ENCODE measurements around the gene LGI4.

The LGI4 gene

DNA sequence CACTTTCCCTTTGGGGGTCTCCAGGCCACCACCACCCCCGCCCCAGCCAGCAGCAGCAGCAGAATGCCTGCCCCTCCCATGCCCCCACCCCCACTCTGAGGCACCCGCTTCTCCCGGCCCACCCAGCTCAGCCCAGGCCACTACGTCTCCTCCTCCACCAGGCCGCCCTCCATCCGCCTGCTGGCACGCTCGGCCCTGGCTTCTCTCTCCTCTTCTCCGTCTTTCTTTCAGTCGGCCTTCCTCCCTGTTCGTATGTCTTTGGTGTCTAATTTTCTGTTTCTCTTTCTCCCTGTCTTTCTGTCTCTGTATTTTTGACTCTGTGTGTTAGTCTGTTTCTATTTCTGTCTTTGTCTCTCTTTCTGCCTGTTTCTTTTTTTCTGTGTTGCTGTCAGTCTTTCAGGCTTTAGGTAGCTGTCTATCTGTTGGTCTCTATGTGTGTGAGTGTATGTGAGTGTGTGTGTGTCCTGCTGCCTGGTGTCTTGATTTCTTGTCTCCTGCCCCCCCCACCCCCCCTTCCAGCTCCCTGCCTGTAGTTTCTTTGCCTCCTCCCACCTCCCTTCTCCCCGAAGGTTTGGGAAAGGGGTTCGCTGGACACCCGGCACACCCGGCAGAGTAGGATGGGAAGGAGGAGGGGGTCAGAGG, at the start of gene LGI4:
LGI4 (minus strand) TSS at position 459 of the 642 bp plus-strand sequence; CDS start at position 80, 379 bp downstream.
- FAIRE-seq (no peak), DNase-seq (ENCODE audit: low spot score) (no peak)

DNA sequence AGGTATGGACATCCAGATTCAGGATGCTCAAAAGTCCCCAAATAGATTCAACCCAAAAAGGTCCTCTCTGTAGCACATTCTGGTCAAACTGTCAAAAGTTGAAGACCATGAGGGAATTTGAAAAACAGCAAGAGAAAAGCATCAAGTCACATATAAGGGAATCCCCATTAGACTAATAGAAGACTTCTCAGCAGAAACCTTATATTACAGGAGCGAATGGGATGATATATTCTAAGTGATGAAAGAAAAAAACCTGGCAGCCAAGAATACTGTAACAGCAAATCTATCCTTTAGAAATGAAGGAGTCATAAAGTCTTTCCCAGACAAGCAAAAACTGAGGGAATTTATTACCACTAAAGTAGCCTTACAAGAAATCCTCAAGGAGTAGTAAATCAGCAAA, 49.4 kb upstream of the LGI4 start:
- no peak for DNase-seq (ENCODE audit: low spot score)
- no peak for FAIRE-seq

DNA sequence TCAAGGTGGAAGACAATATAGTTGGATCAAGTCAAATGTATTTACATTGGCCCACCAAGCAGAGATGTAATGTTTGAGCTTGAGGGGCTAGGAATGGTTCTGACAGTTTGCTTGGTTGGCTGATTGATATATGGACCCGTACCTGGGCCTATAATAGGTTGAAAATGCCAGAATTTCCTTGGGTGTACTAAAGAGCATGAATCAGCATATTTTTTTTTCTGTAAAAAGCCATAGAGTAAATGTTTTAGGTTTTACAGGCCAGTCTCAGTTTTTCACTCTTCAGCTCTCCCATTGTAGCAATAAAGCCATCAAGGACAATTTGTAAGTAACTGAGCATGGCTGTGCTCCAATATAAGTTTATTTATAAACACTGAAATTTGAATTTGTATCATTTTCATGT, 46.5 kb upstream of the LGI4 start:
- FAIRE-seq (no peak), DNase-seq (ENCODE audit: low spot score) (no peak)

DNA sequence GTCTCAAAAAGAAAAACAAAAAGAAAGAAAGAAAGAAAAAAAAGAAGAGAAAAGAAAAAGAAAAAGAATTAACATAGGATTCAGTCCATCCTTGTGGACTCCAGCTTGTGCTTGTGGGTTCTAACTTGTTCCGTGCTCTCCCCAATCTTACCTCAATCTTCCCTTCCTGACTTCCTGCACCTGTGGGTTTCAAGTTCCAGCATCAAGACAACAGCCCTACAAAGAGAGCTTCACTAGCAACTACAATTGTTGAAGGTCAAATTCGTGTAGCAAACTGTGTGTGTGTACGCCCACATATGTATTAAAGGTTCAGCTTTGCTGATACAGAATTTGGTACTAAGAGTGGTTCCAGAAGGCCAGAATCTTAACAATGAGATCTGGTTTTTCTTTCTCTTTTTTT, 45.0 kb upstream of the LGI4 start:
- no peak for DNase-seq (ENCODE audit: low spot score)
- FAIRE-seq: no peak

DNA sequence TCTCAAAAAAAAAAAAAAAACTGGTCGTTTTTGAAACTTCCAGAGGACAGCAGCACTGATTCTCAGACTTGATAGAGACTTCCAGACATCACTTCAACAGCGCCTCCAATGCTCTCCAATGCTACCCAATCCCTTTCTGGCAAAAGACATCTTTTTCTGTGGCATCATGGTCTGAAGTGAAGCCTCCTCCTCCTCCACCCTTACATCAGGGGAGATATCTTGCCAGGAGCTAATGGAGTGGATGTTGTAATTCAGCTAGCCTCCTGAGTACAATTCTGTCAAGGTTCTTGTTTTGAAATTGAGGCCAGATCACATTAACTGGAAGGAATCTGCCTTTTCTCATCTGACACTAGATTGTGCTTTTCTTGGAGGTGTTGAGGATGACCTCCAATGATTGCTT, 43.8 kb upstream of the LGI4 start:
- FAIRE-seq: no peak

DNA sequence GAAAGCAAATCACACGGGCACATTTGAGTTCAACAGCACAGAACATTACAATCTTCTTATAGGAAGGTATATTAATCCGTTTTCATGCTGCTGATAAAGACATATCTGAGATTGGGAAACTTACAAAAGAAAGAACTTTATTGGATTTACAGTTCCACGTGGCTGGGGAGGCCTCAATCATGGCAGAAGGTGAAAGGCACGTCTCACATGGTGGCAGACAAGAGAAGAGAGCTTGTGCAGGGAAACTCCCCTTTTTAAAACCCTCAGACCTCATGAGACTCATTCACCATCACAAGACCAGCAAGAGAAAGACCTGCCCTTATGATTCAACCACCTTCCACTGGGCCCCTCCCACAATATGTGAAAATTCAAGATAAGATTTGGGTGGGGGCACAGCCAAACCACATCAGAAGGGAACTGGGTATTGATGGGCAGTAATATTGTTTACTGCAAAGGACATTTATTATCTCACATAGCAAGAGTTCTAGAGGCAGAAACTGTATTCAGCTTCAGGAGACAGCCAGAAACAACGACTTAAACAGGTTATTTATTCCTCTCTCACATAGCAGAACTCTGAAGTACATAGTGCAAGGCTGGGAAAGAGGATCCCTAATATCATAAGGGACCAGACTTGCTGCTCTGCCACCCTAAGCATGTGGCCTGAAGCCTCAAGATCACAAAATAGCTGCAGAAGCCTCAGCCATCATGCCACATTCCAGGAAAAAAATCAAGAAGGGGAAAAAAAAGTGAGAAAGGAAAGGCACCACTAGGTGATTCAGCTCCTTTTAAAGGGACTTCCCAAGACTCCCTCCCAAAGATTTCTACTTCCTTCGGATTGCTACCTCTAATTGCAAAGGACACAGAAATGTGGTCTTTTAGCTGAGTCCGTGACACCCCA, 42.8 kb upstream of the LGI4 start:
- DNase-seq (ENCODE audit: low spot score): no peak
- FAIRE-seq: no peak

More for the DNA sequence above, 43.8 kb upstream of the LGI4 start:
- no peak for DNase-seq (ENCODE audit: low spot score)

DNA sequence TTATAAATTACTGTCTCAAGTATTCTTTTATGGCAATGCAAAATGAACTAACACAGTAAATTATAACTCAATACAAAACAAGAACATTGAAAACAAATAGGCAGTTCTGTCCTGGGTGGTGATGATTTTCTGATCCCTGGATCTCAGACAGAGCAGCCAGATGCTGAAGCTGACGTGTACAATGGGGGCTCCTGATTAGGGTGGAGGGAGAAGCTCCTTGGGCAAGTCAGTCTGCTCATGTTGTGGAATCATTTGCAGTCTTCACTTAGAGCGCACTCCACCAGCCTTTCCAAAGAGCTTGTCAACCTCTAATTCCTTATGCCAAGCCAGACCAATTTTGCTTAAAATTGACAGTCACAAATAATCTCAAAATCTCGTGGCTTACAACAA, 41.3 kb upstream of the LGI4 start:
- DNase-seq (ENCODE audit: low spot score) (no peak), FAIRE-seq (no peak)

DNA sequence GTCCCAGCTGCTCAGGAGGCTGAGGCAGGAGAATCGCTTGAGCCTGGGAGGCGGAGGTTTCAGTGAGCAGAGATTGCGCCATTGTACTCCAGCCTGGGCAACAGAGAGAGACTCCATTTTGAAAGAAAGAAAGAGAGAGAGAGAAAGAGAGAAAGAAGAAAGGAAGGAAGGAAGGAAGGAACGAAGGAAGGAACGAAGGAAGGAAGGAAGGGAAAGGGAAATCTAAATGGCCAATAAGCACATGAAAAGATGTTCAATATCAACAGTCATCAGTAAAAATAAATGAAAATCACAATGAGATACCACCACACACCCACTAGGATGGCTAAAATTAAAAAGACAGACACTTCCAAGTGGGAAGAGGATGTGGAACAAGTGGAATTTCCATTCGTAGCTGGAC, 39.4 kb upstream of the LGI4 start:
- DNase-seq (ENCODE audit: low spot score) (no peak), FAIRE-seq (no peak)

DNA sequence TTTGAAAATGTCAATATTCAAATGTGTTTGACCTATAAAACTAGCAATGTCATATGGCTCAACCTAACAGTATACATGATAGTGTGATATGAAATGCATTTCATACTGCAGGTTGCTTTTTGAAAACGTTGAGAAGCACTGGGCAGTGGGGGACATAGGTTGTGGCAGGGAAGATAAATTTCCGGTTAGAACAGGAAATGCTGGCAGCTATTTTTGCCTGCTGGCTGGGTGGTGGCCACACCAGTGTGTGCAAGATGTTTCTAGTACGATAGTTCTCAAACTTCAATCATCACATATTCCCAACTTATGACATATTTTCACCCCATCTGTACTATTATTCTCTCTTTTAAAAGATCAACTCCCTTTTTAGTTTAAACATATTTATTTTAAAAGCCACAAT, 36.9 kb upstream of the LGI4 start:
- no peak for DNase-seq (ENCODE audit: low spot score)

DNA sequence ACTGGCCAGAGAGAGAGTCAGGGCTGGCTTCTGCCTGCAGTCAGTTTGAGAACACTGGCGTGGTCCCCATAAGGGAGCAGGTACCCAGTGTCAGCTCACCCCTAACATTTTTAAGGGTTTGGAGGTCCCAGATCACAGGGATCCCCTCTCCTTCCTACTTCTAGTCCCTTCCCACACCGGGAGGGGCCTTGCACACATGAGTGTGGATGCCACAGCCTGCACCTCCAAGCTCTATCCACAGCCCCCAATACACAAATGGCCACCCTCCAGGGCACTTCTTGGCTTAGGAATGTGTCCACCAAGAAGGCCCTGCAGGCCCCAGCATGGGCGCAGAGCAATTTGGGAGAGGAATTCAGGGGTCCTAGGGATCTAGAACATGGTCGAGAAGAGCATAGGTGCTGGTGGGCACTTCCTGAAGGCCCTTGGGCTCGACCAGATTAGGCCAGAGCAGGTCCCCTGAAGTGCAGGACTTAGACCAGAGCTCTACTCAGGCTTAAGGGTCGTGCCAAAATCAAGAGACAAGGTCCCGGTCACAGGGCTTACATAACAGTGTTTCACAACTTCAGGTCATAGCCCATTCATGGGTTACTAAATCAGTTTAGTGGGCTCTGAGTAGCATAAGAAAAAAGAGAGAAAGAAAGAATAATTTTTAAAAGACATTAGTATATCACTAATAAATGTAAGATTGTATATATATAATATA, 35.7 kb upstream of the LGI4 start:
- FAIRE-seq: no peak
- no peak for DNase-seq (ENCODE audit: low spot score)

More for the DNA sequence above, 36.9 kb upstream of the LGI4 start:
- FAIRE-seq: no peak

DNA sequence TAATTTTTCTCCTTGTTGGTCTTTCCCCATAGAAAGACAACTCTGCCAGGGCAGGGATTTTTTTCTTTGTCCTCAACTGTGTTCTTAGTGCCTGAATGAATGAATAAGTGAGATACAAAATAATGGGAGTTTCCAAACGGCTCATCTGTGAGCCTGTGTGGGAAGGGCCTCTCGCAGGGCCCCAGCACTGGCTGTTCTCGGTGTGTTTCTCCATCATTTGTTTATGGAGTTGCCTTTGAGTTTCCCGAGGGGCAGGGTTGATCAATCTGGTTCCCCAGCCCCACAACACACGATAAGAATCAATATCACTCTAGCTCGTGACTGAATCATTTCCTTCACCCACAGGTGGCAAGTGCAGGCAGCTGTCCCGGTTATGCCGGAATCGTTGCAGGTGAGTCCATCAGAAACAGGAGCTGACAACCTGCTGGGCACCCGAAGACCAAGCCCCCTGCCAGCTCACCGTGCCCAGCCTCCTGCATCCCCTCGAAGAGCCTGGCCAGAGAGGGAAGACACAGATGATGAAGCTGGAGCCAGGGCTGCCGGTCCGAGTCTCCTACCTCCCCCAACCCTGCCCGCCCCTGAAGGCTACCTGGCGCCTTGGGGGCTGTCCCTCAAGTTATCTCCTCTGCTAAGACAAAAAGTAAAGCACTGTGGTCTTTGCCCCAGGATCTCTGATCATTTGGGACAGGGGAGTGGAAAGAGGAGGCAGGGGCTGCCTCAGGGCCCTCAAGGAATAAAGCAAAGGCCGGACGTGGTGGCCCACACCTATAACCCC, 34.5 kb upstream of the LGI4 start:
- FAIRE-seq: no peak
- no peak for DNase-seq (ENCODE audit: low spot score)

DNA sequence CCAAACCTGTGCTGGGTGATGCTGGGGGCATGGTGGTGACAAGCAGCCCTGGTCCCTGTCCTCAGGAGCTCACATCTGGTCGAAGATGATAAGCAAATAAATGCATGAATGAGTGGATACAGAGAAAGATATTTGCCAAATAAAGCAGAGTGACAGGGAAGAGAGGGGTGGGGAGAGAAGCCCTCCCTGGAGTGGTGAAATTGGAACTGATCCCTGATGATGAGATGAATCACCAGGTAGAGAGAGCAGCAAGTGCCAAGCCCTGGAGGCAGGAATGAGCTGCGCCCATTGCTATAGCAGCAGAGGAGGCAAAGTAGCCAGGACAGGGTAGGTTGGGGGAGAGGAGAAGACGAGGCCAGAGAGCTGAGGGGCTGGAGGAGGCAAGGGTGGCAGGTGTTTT, 33.3 kb upstream of the LGI4 start:
- no peak for DNase-seq (ENCODE audit: low spot score)

DNA sequence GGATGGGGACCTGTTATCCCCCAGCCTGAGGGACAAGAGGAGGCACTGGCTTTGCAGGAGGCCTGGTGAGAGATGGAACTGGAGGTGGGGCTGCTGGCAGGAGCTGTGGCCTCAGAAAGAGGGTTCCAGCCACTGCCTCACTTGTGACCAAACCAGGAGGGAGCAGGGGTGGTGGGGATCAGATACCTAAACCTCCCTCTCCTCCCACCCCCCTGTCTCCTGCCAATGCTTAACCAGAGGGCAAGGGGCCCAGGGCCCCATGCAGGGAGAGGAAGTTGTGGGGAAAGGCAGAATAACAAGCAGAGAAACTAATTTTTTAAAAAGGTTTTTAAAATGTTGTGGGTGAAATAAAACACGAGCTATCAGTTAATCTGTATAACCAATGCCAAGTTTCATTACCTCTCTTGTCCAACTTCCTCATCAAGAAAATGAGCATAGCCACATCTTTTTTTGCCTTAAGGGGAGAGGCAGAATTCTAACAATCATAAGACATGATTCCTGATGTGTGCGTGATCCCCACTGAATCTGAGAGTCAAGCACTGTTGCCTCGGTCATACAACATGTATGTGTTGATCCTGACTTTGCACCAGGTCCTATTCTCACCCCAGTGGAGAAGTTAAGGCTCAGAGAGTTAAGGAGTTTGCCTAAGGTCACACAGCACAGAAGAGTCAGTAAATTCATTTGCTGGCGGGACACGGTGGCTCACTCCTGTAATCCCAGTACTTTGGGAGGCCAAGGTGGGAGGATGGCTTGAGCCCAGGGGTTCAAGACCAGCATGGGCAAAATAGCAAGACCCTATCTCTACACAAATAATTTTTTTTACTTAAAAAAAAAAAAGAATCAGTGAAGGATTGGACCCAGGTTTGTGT, 32.6 kb upstream of the LGI4 start:
- DNase-seq (ENCODE audit: low spot score): no peak
- FAIRE-seq: no peak

More for the DNA sequence above, 33.3 kb upstream of the LGI4 start:
- no peak for FAIRE-seq

DNA sequence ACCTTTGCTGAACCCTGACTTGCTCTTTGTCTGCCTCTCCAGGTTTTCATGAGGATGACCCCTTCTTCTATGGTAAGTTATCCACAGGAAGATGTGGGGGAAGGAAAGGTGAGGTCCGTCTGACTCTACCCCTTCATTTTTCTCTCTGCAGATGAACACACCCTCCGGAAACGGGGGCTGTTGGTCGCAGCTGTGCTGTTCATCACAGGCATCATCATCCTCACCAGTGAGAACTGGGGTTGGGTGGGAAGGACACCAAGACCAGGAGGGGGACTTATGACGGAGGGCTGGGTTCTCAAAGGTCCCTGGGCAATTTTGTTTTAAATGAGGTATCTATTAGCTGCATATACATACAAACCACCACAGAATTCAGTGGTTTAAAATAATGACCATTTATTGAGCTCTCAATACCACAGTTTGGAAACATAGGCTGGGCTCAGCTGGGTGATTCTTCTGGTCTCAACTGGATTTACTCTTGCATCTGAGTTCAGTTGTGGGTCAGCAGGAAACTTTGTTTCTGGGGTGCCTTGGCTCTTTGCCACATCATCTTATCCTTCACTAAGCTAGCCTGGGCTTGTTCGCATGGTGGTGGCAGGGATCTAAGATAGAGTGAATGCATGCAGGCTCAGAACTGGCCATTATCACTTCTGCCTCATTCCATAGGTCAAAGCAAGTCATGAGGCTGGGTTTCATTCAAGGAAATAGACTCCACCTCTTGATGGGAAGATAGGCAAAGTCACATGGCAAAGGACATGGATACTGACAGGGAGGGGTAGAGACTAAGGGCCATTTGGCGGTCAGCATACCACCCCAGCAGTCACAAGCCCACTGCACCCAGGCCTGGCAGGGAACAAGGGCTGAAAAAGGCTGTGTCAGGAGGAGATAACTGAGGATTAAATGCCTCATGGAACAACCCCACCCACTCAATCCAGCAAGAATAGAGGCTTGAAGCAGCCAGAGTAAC, 31.5 kb upstream of the LGI4 start:
- FAIRE-seq (no peak), DNase-seq (ENCODE audit: low spot score) (no peak)

DNA sequence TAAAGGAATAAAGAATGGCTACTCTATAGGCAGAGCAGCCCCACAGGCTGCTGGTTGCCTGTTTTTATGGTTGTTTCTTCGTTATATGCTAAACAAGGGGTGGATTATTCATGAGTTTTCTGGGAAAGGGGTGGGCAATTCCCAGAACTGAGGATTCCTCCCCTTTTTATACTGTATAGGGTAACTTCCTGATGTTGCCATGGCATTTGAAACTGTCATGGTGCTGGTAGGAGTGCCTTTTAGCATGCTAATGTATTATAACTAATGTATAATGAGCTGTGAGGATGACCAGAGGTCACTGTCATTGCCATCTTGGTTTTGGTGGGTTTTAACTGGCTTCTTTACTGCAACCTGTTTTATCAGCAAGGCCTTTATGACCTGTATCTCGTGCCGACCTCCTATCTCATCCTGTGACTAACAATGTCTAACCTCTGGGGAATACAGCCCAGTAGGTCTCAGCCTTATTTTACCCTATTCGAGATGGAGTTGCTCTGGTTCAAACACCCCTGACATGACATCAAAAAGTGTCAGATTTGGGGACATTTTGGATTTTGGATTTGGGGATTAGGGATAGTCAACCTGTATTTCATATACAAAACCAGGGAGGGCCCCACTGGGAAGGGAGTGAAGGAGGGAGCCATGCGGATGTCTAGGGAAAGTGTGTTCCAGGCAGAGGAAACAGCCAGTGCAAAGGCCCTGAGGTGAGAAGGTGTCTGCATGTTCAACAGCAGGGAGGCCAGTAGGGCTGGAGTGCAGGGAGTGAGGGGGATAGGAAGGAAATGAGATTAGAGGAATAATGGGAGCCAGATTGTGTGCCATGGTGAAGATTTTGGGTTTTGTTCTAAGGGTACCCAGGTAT, 30.6 kb upstream of the LGI4 start:
- no peak for DNase-seq (ENCODE audit: low spot score)
- FAIRE-seq: no peak

DNA sequence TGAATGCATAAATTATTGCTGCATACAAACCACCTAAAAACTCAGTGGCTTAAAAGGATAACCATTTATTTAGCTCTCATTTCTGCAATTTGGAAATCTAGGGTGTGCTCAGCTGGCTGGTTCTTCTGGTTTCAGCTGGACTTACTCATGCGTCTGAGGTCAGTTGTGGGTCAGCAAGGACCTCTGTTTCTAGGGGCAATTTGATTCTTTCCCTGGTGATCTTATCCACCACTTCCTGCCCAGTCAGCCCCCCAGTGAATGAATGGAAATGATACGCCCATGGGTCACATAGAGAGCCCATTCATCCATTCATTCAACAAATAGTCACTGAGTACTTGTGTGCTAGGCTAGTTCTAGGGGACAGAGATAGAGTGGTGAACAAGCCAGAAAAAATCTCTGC, 29.6 kb upstream of the LGI4 start:
- no peak for DNase-seq (ENCODE audit: low spot score)
- no peak for FAIRE-seq

DNA sequence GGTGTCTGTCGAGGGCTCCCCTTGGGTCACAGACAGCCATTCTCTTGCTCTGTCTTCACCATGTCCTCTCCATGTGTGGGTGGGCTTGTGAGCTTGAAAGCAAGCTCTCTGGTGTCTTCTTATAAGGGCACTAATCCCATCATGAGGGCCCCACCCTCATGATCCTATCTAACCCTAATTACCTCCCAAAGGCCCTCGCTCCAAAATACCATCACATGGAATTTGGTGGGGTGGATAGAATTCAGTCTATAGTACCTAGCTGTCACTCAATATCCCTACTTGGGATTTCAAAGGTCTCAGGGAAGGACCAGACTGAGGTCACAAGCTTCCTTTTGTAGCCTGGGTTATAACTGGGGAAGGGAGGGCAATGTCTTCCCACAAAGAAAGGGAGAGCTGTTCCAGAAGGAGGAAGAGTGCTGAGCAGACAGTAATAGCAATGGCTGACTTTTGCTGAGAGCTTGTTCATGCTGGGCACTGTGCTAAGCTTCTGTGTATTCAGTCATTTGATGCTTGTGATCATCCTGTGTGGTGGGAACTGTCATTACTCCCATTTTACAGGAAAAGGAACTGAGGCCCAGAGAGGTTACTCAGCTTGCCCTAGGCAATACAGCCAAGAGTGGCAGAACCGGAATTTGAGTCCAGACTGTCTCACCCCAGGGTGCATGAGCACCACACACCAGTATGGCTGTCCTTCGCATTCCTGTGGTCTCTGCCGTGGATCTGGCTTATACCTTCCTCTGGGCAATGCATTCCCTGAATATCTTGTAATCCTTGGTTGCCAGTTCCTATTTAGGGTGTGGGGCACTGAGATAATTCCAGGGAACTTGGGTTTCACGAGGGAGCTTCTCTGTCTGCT, 27.8 kb upstream of the LGI4 start:
- no peak for FAIRE-seq
- no peak for DNase-seq (ENCODE audit: low spot score)

DNA sequence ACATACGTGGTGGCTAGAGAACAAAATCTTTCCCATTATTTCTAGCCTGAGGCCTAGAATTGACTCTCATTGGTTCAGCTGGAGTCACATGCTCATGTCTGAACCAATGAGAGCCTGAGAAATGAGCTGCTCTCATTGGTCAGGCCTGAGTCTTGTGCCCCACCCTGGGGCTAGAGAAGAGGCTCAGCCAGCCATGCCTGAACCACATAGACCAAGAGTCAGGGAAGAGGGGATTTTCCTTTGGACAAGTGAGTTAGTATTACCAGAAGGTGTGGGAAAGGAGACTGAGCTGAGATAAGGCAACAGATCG, 26.5 kb upstream of the LGI4 start:
- DNase-seq (ENCODE audit: low spot score) (no peak), FAIRE-seq (no peak)
